ENCODE measurements around the gene DMD. TPM values are rescaled to one million over a fixed set of nuclear protein-coding genes. Genes with fewer than 3 reads are reported as not detected.

The DMD gene
- total RNA-seq, 1 donor from 2014 or later, result 143 TPM

DNA sequence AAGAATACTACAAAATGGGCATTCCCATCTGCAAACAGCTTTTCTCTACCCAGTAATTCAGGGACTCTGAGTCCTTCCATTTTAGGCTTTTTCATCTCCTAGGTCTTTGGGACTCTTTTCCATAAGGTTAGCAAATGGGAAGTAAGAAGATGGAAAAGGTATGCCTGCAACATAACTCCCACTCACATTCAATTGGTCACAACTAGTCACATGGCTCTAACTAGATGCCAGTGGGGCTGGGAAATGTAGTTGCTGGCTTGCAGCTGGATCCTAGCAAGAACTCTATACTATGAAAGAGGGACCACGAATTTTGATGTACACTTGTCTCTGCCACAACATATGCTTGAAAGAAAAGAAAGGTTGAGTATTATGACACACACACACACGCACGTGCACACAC is 1184.6 kb downstream of the DMD start:
- no peak for DNase-seq
- intact Hi-C loops (cut with micrococcal nuclease), result no loop called here
- no peak overlapping the region for H3K27ac ChIP-seq (replicated peaks)

DNA sequence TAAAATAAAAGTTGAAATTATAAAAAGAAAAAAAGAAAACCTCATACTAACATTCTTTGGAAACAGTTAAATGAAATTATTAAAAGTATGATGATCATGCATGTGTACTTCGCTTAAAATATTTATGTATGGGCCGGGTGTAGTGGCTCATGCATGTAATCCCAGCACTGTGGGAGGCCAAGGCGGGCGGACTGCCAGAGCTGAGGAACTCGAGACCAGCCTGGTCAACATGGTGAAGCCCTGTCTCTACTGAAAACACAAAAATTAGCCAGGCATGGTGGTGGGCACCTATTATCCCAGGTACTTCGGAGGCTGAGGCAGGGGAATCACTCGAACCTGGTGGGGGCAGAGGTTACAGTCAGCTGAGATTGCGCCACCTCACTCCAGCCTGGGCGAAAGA is 1187.3 kb downstream of the DMD start:
- intact Hi-C loops (cut with micrococcal nuclease), result no loop called here
- DNase-seq, result no peak
- H3K27me3 ChIP-seq (ENCODE audit: low read depth), result no peaks in the 10 kb centered on the region

More for the DNA sequence above, 1184.6 kb downstream of the DMD start:
- TF ChIP-seq, protein P1, sequence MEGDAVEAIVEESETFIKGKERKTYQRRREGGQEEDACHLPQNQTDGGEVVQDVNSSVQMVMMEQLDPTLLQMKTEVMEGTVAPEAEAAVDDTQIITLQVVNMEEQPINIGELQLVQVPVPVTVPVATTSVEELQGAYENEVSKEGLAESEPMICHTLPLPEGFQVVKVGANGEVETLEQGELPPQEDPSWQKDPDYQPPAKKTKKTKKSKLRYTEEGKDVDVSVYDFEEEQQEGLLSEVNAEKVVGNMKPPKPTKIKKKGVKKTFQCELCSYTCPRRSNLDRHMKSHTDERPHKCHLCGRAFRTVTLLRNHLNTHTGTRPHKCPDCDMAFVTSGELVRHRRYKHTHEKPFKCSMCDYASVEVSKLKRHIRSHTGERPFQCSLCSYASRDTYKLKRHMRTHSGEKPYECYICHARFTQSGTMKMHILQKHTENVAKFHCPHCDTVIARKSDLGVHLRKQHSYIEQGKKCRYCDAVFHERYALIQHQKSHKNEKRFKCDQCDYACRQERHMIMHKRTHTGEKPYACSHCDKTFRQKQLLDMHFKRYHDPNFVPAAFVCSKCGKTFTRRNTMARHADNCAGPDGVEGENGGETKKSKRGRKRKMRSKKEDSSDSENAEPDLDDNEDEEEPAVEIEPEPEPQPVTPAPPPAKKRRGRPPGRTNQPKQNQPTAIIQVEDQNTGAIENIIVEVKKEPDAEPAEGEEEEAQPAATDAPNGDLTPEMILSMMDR (IDR thresholded peaks at IDR 0.05; ENCODE audit: borderline replicate concordance), result no peak
- no peaks in the 10 kb centered on the region for H3K27me3 ChIP-seq (ENCODE audit: low read depth)
- no peaks in the 10 kb centered on the region for H3K4me1 ChIP-seq
- H3K4me3 ChIP-seq, result no peak overlapping the region
- no peaks in the 10 kb centered on the region for H3K9me3 ChIP-seq (replicated peaks)
- no peaks in the 10 kb centered on the region for H3K36me3 ChIP-seq

GRCh38 chrX:32016195-32016594 is 1195.2 kb downstream of the DMD start:
- Histone ChIP-seq H3K36me3 (no peaks in the 10 kb centered on the region), H3K9me3 (replicated peaks) (no peaks in the 10 kb centered on the region), H3K4me1 (no peaks in the 10 kb centered on the region), H3K4me3 (no peak overlapping the region), H3K27me3 (ENCODE audit: low read depth) (no peaks in the 10 kb centered on the region), H3K27ac (replicated peaks) (no peak overlapping the region)
- TF ChIP-seq, protein P1 (IDR thresholded peaks at IDR 0.05; ENCODE audit: borderline replicate concordance), result no peak
- no peak for DNase-seq
- intact Hi-C loops (cut with micrococcal nuclease), result no loop called here

More for the DNA sequence above, 1187.3 kb downstream of the DMD start:
- Histone ChIP-seq H3K9me3 (replicated peaks) (no peaks in the 10 kb centered on the region), H3K27ac (replicated peaks) (no peak overlapping the region), H3K4me3 (no peak overlapping the region), H3K36me3 (no peaks in the 10 kb centered on the region), H3K4me1 (no peaks in the 10 kb centered on the region)
- TF ChIP-seq, protein P1 (IDR thresholded peaks at IDR 0.05; ENCODE audit: borderline replicate concordance), result no peak

DNA sequence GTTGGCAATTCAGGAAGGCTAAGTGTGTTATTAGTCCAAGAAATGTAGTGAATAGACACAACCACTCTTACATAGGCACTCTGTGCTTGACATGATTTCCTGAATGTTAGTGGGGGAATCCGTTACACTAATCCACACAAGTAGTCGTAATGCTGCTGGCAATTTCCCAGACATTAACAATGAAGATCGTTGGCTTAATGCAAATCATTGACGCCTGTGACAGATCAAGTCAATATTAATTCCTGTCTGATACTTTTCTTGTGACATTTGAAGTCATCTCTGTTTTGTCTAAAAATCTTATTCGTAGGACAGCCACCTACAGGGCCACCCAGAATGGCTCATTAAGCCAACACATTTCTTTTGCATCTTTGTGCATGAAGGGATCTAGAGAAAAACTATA is 1200.4 kb downstream of the DMD start:
- no peak overlapping the region for H3K4me3 ChIP-seq
- DNase-seq, result no peak
- H3K27ac ChIP-seq (replicated peaks), result no peak overlapping the region
- TF ChIP-seq, protein P1 (IDR thresholded peaks at IDR 0.05; ENCODE audit: borderline replicate concordance), result no peak
- H3K4me1 ChIP-seq, result no peaks in the 10 kb centered on the region
- no peaks in the 10 kb centered on the region for H3K27me3 ChIP-seq (ENCODE audit: low read depth)
- no peaks in the 10 kb centered on the region for H3K36me3 ChIP-seq
- intact Hi-C loops (cut with micrococcal nuclease), result no loop called here
- H3K9me3 ChIP-seq (replicated peaks), result no peaks in the 10 kb centered on the region

DNA sequence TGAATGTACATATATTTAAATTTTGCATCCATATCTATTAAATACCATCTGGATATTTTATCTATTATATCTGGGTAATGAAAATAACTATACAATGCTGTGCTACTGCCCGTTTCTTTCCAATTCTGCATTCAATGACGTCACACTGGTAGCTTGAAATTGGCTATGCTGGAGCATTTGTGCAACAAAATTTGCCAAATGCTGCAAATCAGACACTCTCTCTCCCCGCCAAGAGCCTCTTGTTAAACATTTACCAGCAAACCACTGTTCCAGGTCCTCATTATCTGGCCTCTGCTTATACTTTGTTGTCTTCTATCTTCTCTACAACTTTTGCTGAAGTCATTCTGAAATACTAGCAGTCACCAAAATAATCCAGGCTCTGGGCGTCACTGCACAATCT is 1201.1 kb downstream of the DMD start:
- TF ChIP-seq, protein P1 (IDR thresholded peaks at IDR 0.05; ENCODE audit: borderline replicate concordance), result no peak
- no peak for DNase-seq
- Histone ChIP-seq H3K27me3 (ENCODE audit: low read depth) (no peaks in the 10 kb centered on the region), H3K27ac (replicated peaks) (no peak overlapping the region), H3K9me3 (replicated peaks) (no peaks in the 10 kb centered on the region), H3K4me1 (no peaks in the 10 kb centered on the region), H3K4me3 (no peak overlapping the region), H3K36me3 (no peaks in the 10 kb centered on the region)
- intact Hi-C loops (cut with micrococcal nuclease), result no loop called here

- H3K27ac ChIP-seq (replicated peaks), result no peak overlapping the region
- TF ChIP-seq, protein P1 (IDR thresholded peaks at IDR 0.05; ENCODE audit: borderline replicate concordance), result no peak
- no peak overlapping the region for H3K4me3 ChIP-seq
- H3K4me1 ChIP-seq, result no peaks in the 10 kb centered on the region
- H3K9me3 ChIP-seq (replicated peaks), result no peaks in the 10 kb centered on the region
- no peaks in the 10 kb centered on the region for H3K27me3 ChIP-seq (ENCODE audit: low read depth)
- no peaks in the 10 kb centered on the region for H3K36me3 ChIP-seq
- intact Hi-C loops (cut with micrococcal nuclease), result no loop called here
- DNase-seq, result no peak
Observed at GRCh38 chrX:31993637-31994036, 1217.7 kb downstream of the DMD start.
